Endothelial cell of umbilical vein (primary cell): ENCODE data around the gene CNGB1. TPM values are rescaled to one million over a fixed set of nuclear protein-coding genes. Genes with fewer than 3 reads are reported as not detected.

Experiments
- BruUV-seq: library from RNA; stranded (reverse); fragments of 400-500 nt; replicated peaks from 2 replicates; lab custom pipeline; 2021; lab: Mats Ljungman, UMichigan
- CTCF ChIA-PET: fragments of 300-600, 350-600 bp; sonication (Branson Sonifier 250); formaldehyde crosslinking; loops from one replicate; lab custom pipeline; 2021; ENCODE audit warnings: antibody characterized with exemption, inconsistent platforms; lab: Charles Lee
- POLR2A ChIA-PET: fragments of 300-600, 350-600 bp; sonication (Branson Sonifier 250); formaldehyde crosslinking; loops from one replicate; lab custom pipeline; 2021; ENCODE audit warnings: antibody characterized with exemption, inconsistent platforms; lab: Charles Lee
- DNase-seq: peaks from one replicate; pipeline ENCODE4 v3.0.0-alpha.2; 2011; ENCODE audit warnings: low read depth, low spot score
- FAIRE-seq: peaks from 2 replicates; lab custom pipeline; 2011; peaks lifted over from hg19 to GRCh38; lab: Jason Lieb, UNC
- H2AFZ ChIP-seq: 2 replicates; pipeline ENCODE4 v1.6.0; 2012; ENCODE audit warnings: low read depth, low read length, control low read depth, inconsistent platforms
- H3K27ac ChIP-seq: 2 replicates; pipeline ENCODE4 v1.5.1; 2011; ENCODE audit warnings: low read depth, mild to moderate bottlenecking, control low read depth, low read length, moderate library complexity; ENCODE audit not compliant: insufficient read depth
- H3K27me3 ChIP-seq, 2 experiments: 2 replicates each; pipeline versions ENCODE4 v1.6.0 to v1.6.1; 2011; ENCODE audit warnings: low read length in 2 of 2, mixed read lengths in 1 of 2; ENCODE audit not compliant: control insufficient read depth in 2 of 2, insufficient read depth in 2 of 2
- H3K36me3 ChIP-seq, 2 experiments: 2 replicates in 1 of 2; 3 replicates in 1 of 2; pipeline ENCODE4 v1.5.1; 2011; ENCODE audit warnings: low read length in 2 of 2, mild to moderate bottlenecking in 1 of 2, moderate library complexity in 1 of 2; ENCODE audit not compliant: control insufficient read depth in 2 of 2, insufficient read depth in 2 of 2; ENCODE audit errors: extremely low read depth in 1 of 2
- H3K4me1 ChIP-seq: 3 replicates; pipeline ENCODE4 v1.5.1; 2011; ENCODE audit warnings: mild to moderate bottlenecking, low read length; ENCODE audit not compliant: control insufficient read depth, insufficient read depth; ENCODE audit errors: extremely low read depth
- H3K4me2 ChIP-seq: 2 replicates; pipeline ENCODE4 v1.6.1; 2011; ENCODE audit warnings: low read length, control low read depth, mixed read lengths; ENCODE audit not compliant: insufficient read depth
- H3K4me3 ChIP-seq, 3 experiments: fragments of 200-600 bp in 1 of 3; sonication (generic), shearing (Covaris generic) in 1 of 3; replicated peaks in 1 of 3; 2 replicates each; pipeline ENCODE4 v1.5.1; 2011 to 2016; ENCODE audit warnings: control low read depth in 3 of 3, low read length in 3 of 3, mild to moderate bottlenecking in 2 of 3, inconsistent platforms in 1 of 3, low read depth in 1 of 3, moderate library complexity in 1 of 3; ENCODE audit not compliant: insufficient read depth in 1 of 3
- H3K79me2 ChIP-seq: 2 replicates; pipeline ENCODE4 v1.6.0; 2012; ENCODE audit warnings: low read length, inconsistent platforms; ENCODE audit not compliant: control insufficient read depth, insufficient read depth
- H3K9ac ChIP-seq: replicated peaks from 2 replicates; pipeline ENCODE3; 2011; ENCODE audit warnings: low read length, control low read depth; ENCODE audit not compliant: insufficient read depth; ENCODE audit errors: extremely low read depth
- H3K9me1 ChIP-seq: replicated peaks from 3 replicates; pipeline ENCODE4 v1.6.0; 2011; ENCODE audit warnings: mild to moderate bottlenecking, low read length; ENCODE audit not compliant: control insufficient read depth, insufficient read depth; ENCODE audit errors: extremely low read depth
- H3K9me3 ChIP-seq: replicated peaks from 2 replicates; pipeline ENCODE4 v1.5.1; 2012; ENCODE audit warnings: low read length, inconsistent platforms; ENCODE audit not compliant: control insufficient read depth, insufficient read depth
- H4K20me1 ChIP-seq: replicated peaks from 2 replicates; pipeline ENCODE3; 2011; ENCODE audit warnings: mild to moderate bottlenecking, low read length; ENCODE audit not compliant: control insufficient read depth, insufficient read depth; ENCODE audit errors: extremely low read depth
- EZH2 ChIP-seq: IDR thresholded peaks from 2 replicates; pipeline ENCODE4 v1.6.1; 2012; ENCODE audit warnings: borderline replicate concordance, low read depth, mild to moderate bottlenecking, moderate library complexity, low read length, inconsistent platforms; ENCODE audit not compliant: severe bottlenecking
- FOS ChIP-seq: IDR thresholded peaks from 2 replicates; pipeline ENCODE4 v1.6.1; 2011; ENCODE audit warnings: mild to moderate bottlenecking, low read length, moderate library complexity, borderline replicate concordance; ENCODE audit not compliant: insufficient read depth
- GATA2 ChIP-seq: IDR thresholded peaks from 2 replicates; pipeline ENCODE4 v1.7.0; 2011; ENCODE audit warnings: low read depth, mild to moderate bottlenecking, moderate library complexity, mixed read lengths, low read length; ENCODE audit not compliant: insufficient read length, insufficient read depth
- JUN ChIP-seq: IDR thresholded peaks from 2 replicates; pipeline ENCODE4 v1.6.1; 2011; ENCODE audit warnings: borderline replicate concordance, low read depth; ENCODE audit not compliant: insufficient read length, insufficient read depth
- MAX ChIP-seq: IDR thresholded peaks from 2 replicates; pipeline ENCODE4 v1.6.1; 2011; ENCODE audit not compliant: insufficient read depth, insufficient read length
- MYC ChIP-seq: IDR thresholded peaks from one replicate; pipeline ENCODE4 v1.6.1; 2011; ENCODE audit warnings: mild to moderate bottlenecking, low read depth, low read length
- POLR2A ChIP-seq: IDR thresholded peaks from 2 replicates; pipeline ENCODE4 v1.6.1; 2012; ENCODE audit warnings: low read depth, mild to moderate bottlenecking, control low read depth, low read length
- POLR2AphosphoS5 ChIP-seq: IDR thresholded peaks from 2 replicates; pipeline ENCODE4 v1.6.1; 2012; ENCODE audit warnings: low read depth, mild to moderate bottlenecking, control low read depth, low read length, moderate library complexity; ENCODE audit not compliant: insufficient read depth
- dilution Hi-C: fragments of 300-500 bp; cut with MboI; formaldehyde crosslinking; loops from one replicate; pipeline ENCODE4 v1.15.0; 2019; ENCODE audit warnings: low sequenced_read_pairs; ENCODE audit not compliant: extremely low pct_ligation_motif_present
- intact Hi-C: fragments of 100-400 bp; cut with micrococcal nuclease; formaldehyde crosslinking; loops from one replicate; pipeline ENCODE4 v1.10.0; 2022
- polyA plus RNA-seq, 4 experiments: library from polyadenylated mRNA; depleted of rRNA in 3 of 4; stranded (reverse) in 3 of 4; unstranded in 1 of 4; fragments of >200 nt; gene quantifications; 2 replicates each; pipeline versions ENCODE4 v1.2.1 to v1.2.3, GENCODE V29; 2011 to 2012; ENCODE audit warnings: missing spikeins in 1 of 4
- total RNA-seq: library from RNA; stranded (reverse); gene quantifications from 2 replicates; pipeline ENCODE4 v1.2.3, GENCODE V29; 2021
- TF ChIP-seq, protein P1 (sequence below), 2 donors: IDR thresholded peaks; 1 replicate in 1 of 2; 2 replicates in 1 of 2; pipeline ENCODE4 v1.5.1; 2011; ENCODE audit warnings: low read length in 2 of 2, mild to moderate bottlenecking in 2 of 2, moderate library complexity in 2 of 2, control low read depth in 1 of 2, inconsistent platforms in 1 of 2, low read depth in 1 of 2; ENCODE audit not compliant: insufficient read depth in 1 of 2; ENCODE audit errors: extremely low read depth in 1 of 2

CNGB1 gene
- total and polyA plus RNA-seq, 2 donors (not counting 3 experiments of a cell fraction or from before 2014, with no cell fraction given): not detected

DNA sequence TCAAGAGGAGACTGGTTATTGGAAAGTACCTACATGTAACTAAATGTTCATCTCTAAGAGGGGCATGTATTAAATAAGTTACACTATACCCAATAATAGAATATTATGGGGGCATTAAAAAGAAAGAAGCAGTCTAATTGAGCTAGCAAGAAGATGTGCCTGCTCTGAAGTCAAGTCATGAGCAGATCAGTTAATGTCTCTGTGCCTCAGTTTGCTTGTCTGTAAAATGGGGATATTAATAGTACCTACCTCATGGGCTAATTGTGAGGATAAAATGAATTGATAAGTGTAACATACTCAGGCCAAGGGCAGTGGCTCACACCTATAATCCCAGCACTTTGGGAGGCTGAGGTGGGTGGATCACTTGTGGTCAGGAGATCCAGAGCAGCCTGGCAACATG is 3.0 kb downstream of the CNGB1 start:
- CTCF ChIA-PET: interaction anchor here (1.1 kb wide), 1 partner anchor 12 kb away, joined by 3 read pairs; no protein-coding TSS in a partner anchor
- Histone ChIP-seq H2AFZ (no peak overlapping the region), H3K4me1 (no peaks in the 10 kb centered on the region), H3K27me3 (no peaks in the 10 kb centered on the region), H3K9me1 (no peaks in the 10 kb centered on the region), H4K20me1 (no peaks in the 10 kb centered on the region), H3K4me2 (no peak overlapping the region), H3K9me3 (no peaks in the 10 kb centered on the region), H3K79me2 (no peaks in the 10 kb centered on the region), H3K36me3 (no peaks in the 10 kb centered on the region), H3K4me3 (no peak overlapping the region), H3K9ac (no peak overlapping the region), H3K27ac (no peak overlapping the region)
- FAIRE-seq: no peak
- dilution Hi-C loops (no loop called here), intact Hi-C loops (no loop called here)
- POLR2A ChIA-PET: no interaction called here
- DNase-seq: no peak
- BruUV-seq: no TSS peak
- TF ChIP-seq FOS: no peak
- no peak for TF ChIP-seq POLR2A
- TF ChIP-seq MYC: no peak
- no peak for TF ChIP-seq EZH2
- no peak for TF ChIP-seq POLR2AphosphoS5
- no peak for TF ChIP-seq MAX
- TF ChIP-seq GATA2: no peak
- TF ChIP-seq JUN: no peak
- TF ChIP-seq, protein P1, sequence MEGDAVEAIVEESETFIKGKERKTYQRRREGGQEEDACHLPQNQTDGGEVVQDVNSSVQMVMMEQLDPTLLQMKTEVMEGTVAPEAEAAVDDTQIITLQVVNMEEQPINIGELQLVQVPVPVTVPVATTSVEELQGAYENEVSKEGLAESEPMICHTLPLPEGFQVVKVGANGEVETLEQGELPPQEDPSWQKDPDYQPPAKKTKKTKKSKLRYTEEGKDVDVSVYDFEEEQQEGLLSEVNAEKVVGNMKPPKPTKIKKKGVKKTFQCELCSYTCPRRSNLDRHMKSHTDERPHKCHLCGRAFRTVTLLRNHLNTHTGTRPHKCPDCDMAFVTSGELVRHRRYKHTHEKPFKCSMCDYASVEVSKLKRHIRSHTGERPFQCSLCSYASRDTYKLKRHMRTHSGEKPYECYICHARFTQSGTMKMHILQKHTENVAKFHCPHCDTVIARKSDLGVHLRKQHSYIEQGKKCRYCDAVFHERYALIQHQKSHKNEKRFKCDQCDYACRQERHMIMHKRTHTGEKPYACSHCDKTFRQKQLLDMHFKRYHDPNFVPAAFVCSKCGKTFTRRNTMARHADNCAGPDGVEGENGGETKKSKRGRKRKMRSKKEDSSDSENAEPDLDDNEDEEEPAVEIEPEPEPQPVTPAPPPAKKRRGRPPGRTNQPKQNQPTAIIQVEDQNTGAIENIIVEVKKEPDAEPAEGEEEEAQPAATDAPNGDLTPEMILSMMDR (IDR thresholded peaks at IDR 0.05; ENCODE audit: extremely low read depth in 1 of 2, insufficient read depth in 1 of 2, low read depth in 1 of 2, low read length in 2 of 2): no peak
